Measurements from ENCODE around the gene NDUFB5. TPM values are rescaled to one million over a fixed set of nuclear protein-coding genes. Genes with fewer than 3 reads are reported as not detected.

The NDUFB5 gene
- total and polyA plus RNA-seq, 7 donors = 106 to 216 (median 184) TPM

DNA sequence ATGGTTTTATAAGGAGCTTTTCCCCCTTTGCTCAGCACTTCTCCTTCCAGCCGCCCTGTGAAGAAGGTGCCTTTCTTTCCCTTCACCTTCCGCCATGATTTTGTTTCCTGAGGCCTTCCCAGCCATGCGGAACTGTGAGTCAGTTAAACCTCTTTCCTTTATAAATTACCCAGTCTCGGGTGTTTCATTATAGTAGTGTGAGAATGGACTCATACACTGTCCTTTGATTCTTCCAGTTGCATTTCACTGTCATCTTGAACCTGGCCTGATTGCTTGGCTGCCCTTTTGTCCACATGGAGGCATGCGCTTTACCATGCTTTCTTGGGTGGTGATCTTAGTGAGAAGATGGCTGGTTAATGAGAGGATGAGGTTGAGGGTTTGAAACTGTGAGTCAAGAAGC, 71.5 kb downstream of the NDUFB5 start:
- no peak for DNase-seq
- no peaks in the 10 kb centered on the region for H3K36me3 ChIP-seq
- TF ChIP-seq, protein P1, sequence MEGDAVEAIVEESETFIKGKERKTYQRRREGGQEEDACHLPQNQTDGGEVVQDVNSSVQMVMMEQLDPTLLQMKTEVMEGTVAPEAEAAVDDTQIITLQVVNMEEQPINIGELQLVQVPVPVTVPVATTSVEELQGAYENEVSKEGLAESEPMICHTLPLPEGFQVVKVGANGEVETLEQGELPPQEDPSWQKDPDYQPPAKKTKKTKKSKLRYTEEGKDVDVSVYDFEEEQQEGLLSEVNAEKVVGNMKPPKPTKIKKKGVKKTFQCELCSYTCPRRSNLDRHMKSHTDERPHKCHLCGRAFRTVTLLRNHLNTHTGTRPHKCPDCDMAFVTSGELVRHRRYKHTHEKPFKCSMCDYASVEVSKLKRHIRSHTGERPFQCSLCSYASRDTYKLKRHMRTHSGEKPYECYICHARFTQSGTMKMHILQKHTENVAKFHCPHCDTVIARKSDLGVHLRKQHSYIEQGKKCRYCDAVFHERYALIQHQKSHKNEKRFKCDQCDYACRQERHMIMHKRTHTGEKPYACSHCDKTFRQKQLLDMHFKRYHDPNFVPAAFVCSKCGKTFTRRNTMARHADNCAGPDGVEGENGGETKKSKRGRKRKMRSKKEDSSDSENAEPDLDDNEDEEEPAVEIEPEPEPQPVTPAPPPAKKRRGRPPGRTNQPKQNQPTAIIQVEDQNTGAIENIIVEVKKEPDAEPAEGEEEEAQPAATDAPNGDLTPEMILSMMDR (IDR thresholded peaks at IDR 0.05) = no peak
- no peak for TF ChIP-seq EP300 (IDR thresholded peaks at IDR 0.05)
- no peak for TF ChIP-seq POLR2AphosphoS5 (IDR thresholded peaks at IDR 0.05)
- TF ChIP-seq POLR2A (IDR thresholded peaks at IDR 0.05) = no peak
- H3K27me3 ChIP-seq = no peaks in the 10 kb centered on the region
- no peaks in the 10 kb centered on the region for H3K9me3 ChIP-seq
- intact Hi-C loops (cut with DNase I) = no loop called here
- H3K27ac ChIP-seq = no peak overlapping the region
- 97 to 98% methylated on average over 5 of the region's 5 CpGs for WGBS, 2 donors
- H3K4me1 ChIP-seq = peaks cover 0 to 8% (median 3%) of the 10 kb centered on the region in 4 donors
- H3K4me3 ChIP-seq = no peak overlapping the region

Small RNA genes within 50 kb of the gene (small RNA-seq; reads per million reads assigned to genes)
- gene AC090425.1 = 0 reads per million in 3 donors
- 0 reads per million in 3 donors for gene RF01210

Other genes starting within 250 kb of the NDUFB5 start
- gene GNB4, start 153.3 kb upstream of the NDUFB5 start, total RNA-seq = 10 to 100 TPM; 32.5 to 44.3 (median 37.4) TPM
- 1 to 10 TPM; 3.6 to 7.9 (median 4.4) TPM for gene GNB4, start 153.3 kb upstream of the NDUFB5 start, polyA plus RNA-seq
- gene ACTL6A, start 41.9 kb upstream of the NDUFB5 start, total RNA-seq = 10 to 100 TPM; 28.8 to 65.7 (median 50.3) TPM
- gene ACTL6A, start 41.9 kb upstream of the NDUFB5 start, polyA plus RNA-seq = 10 to 100 TPM; 31.8 to 38.6 (median 35.4) TPM
- 10 to 100 TPM; 26.0 to 58.5 (median 29.0) TPM for gene MRPL47, start 156 bp upstream of the NDUFB5 start, total RNA-seq
- gene MRPL47, start 156 bp upstream of the NDUFB5 start, polyA plus RNA-seq = 10 to 100 TPM; 45.6 to 57.8 (median 55.7) TPM
- 10 to 100 TPM in 1 of 4 donors, 1 to 10 TPM in 3; 7.2 to 11.1 (median 8.5) TPM for gene USP13, start 48.2 kb downstream of the NDUFB5 start, total RNA-seq
- gene USP13, start 48.2 kb downstream of the NDUFB5 start, polyA plus RNA-seq = 1 to 10 TPM in 2 of 3 donors, under 1 TPM in 1; 0.69 to 2.3 (median 1.2) TPM

Data from sigmoid colon (tissue), 7 donors.